ENCODE results near the gene ABCA10. TPM values are rescaled to one million over a fixed set of nuclear protein-coding genes. Genes with fewer than 3 reads are reported as not detected.
A peak's percentile ranks its signal among the peaks of the same experiment; 100 is the strongest.

Gene ABCA10
- total RNA-seq, 1 donor: 1.8 TPM

- peak; percentile 36 for DNase-seq (ENCODE audit: insufficient read length, low spot score, missing footprints)
- Histone ChIP-seq H3K9me3 (ENCODE audit: low read depth, low read length) (no peaks in the 10 kb centered on the region), H3K4me3 (ENCODE audit: insufficient read depth, low read length) (peak within 1 kb of the TSS; percentile 37), H4K20me1 (ENCODE audit: insufficient read depth, low read length) (no peaks in the 10 kb centered on the region), H3K27me3 (ENCODE audit: insufficient read depth, low read length) (no peaks in the 10 kb centered on the region), H2AFZ (ENCODE audit: low read length) (peak within 1 kb of the TSS; percentile 77), H3K36me3 (ENCODE audit: insufficient read depth, low read length) (no peaks in the 10 kb centered on the region), H3K27ac (ENCODE audit: low read depth, low read length) (peak within 1 kb of the TSS; percentile 59), H3K4me2 (ENCODE audit: insufficient read depth, low read length) (peak within 1 kb of the TSS; percentile 71), H3K79me2 (ENCODE audit: insufficient read depth, low read length) (no peaks in the 10 kb centered on the region), H3K4me1 (ENCODE audit: insufficient read depth, low read length) (peaks cover 17% of the 10 kb centered on the region)
- TF ChIP-seq, protein P1, sequence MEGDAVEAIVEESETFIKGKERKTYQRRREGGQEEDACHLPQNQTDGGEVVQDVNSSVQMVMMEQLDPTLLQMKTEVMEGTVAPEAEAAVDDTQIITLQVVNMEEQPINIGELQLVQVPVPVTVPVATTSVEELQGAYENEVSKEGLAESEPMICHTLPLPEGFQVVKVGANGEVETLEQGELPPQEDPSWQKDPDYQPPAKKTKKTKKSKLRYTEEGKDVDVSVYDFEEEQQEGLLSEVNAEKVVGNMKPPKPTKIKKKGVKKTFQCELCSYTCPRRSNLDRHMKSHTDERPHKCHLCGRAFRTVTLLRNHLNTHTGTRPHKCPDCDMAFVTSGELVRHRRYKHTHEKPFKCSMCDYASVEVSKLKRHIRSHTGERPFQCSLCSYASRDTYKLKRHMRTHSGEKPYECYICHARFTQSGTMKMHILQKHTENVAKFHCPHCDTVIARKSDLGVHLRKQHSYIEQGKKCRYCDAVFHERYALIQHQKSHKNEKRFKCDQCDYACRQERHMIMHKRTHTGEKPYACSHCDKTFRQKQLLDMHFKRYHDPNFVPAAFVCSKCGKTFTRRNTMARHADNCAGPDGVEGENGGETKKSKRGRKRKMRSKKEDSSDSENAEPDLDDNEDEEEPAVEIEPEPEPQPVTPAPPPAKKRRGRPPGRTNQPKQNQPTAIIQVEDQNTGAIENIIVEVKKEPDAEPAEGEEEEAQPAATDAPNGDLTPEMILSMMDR (IDR thresholded peaks at IDR 0.05; ENCODE audit: extremely low read depth, low read depth, low read length): no peak
These were observed 87.0 kb downstream of the ABCA10 start, which contains the start of gene ABCA6 for GRCh38 chr17:69141431-69142174. ABCA6 (minus strand) TSS chr17:69141895; CDS start chr17:69140703, 1,192 bp downstream.

DNA sequence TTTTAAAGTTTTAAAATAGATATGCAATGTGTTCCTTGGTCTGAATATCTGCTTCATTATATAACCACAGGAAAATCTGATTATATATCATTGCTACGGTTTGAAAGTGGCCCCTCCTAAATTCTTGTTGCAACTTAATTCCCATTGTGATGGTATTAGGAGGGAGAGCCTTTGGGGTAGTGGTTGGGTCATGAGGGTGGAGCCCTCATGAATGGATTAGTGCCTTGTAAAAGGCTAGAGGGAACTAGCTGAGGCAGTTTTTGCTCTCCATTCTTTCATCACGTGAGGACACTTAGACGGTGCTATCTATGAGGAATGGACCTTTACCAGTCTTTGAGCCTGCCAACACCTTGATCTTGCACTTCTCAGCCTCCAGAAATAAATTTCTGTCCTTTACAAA lies 94.5 kb downstream of the ABCA10 start:
- Histone ChIP-seq H3K9me3 (ENCODE audit: low read depth, low read length) (no peaks in the 10 kb centered on the region), H3K4me3 (ENCODE audit: insufficient read depth, low read length) (no peak overlapping the region), H3K36me3 (ENCODE audit: insufficient read depth, low read length) (no peaks in the 10 kb centered on the region), H3K4me2 (ENCODE audit: insufficient read depth, low read length) (no peak overlapping the region), H3K27ac (ENCODE audit: low read depth, low read length) (no peak overlapping the region), H4K20me1 (ENCODE audit: insufficient read depth, low read length) (no peaks in the 10 kb centered on the region), H3K27me3 (ENCODE audit: insufficient read depth, low read length) (no peaks in the 10 kb centered on the region), H3K4me1 (ENCODE audit: insufficient read depth, low read length) (no peaks in the 10 kb centered on the region), H2AFZ (ENCODE audit: low read length) (no peak overlapping the region), H3K79me2 (ENCODE audit: insufficient read depth, low read length) (no peaks in the 10 kb centered on the region)
- DNase-seq (ENCODE audit: insufficient read length, low spot score, missing footprints): no peak
- TF ChIP-seq, protein P1 (IDR thresholded peaks at IDR 0.05; ENCODE audit: extremely low read depth, low read depth, low read length): no peak

GRCh38 chr17:69130627-69131296 lies 97.9 kb downstream of the ABCA10 start:
- Histone ChIP-seq H3K4me1 (ENCODE audit: insufficient read depth, low read length) (no peaks in the 10 kb centered on the region), H2AFZ (ENCODE audit: low read length) (no peak overlapping the region), H3K27me3 (ENCODE audit: insufficient read depth, low read length) (no peaks in the 10 kb centered on the region), H3K27ac (ENCODE audit: low read depth, low read length) (no peak overlapping the region), H4K20me1 (ENCODE audit: insufficient read depth, low read length) (no peaks in the 10 kb centered on the region), H3K4me3 (ENCODE audit: insufficient read depth, low read length) (no peak overlapping the region), H3K79me2 (ENCODE audit: insufficient read depth, low read length) (no peaks in the 10 kb centered on the region), H3K4me2 (ENCODE audit: insufficient read depth, low read length) (no peak overlapping the region), H3K9me3 (ENCODE audit: low read depth, low read length) (no peaks in the 10 kb centered on the region), H3K36me3 (ENCODE audit: insufficient read depth, low read length) (no peaks in the 10 kb centered on the region)
- no peak for DNase-seq (ENCODE audit: insufficient read length, low spot score, missing footprints)
- TF ChIP-seq, protein P1 (IDR thresholded peaks at IDR 0.05; ENCODE audit: extremely low read depth, low read depth, low read length): no peak

DNA sequence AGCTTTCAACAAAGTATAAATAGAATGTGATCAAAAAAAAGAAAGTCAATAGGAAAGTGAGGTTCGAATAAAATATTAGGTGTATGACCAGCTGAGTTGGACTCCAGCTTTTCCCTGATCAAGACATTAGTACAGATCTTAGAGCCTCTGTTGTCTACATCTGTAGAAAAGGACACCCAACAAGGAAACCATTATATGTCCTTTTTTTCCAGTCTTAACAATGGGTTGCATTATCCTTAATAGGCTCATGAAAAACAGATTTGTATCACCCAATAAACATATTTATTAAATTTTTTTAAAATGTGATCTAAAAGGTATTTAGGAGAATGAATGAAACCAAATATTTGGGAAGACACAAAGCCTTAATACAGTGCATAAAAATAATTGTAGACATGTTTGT lies 105.0 kb downstream of the ABCA10 start:
- no peaks in the 10 kb centered on the region for H4K20me1 ChIP-seq (ENCODE audit: insufficient read depth, low read length)
- H3K4me1 ChIP-seq (ENCODE audit: insufficient read depth, low read length): no peaks in the 10 kb centered on the region

More for the DNA sequence above, 105.0 kb downstream of the ABCA10 start:
- Histone ChIP-seq H3K27me3 (ENCODE audit: insufficient read depth, low read length) (no peaks in the 10 kb centered on the region), H3K36me3 (ENCODE audit: insufficient read depth, low read length) (no peaks in the 10 kb centered on the region), H3K27ac (ENCODE audit: low read depth, low read length) (no peak overlapping the region), H3K4me2 (ENCODE audit: insufficient read depth, low read length) (no peak overlapping the region), H3K79me2 (ENCODE audit: insufficient read depth, low read length) (no peaks in the 10 kb centered on the region), H3K9me3 (ENCODE audit: low read depth, low read length) (no peaks in the 10 kb centered on the region), H2AFZ (ENCODE audit: low read length) (no peak overlapping the region), H3K4me3 (ENCODE audit: insufficient read depth, low read length) (no peak overlapping the region)
- no peak for DNase-seq (ENCODE audit: insufficient read length, low spot score, missing footprints)
- TF ChIP-seq, protein P1 (IDR thresholded peaks at IDR 0.05; ENCODE audit: extremely low read depth, low read depth, low read length): no peak

Measured in osteoblast (primary cell).